ENCODE data around the gene KMT2B. TPM values are rescaled to one million over a fixed set of nuclear protein-coding genes. Genes with fewer than 3 reads are reported as not detected.
A peak's percentile ranks its signal among the peaks of the same experiment; 100 is the strongest.

KMT2B gene
- total and polyA plus RNA-seq, 2 of the 8 experiments (the other 6 are each of a cell fraction or from before 2014, with no cell fraction given), result 26.7 to 38.6 TPM

DNA sequence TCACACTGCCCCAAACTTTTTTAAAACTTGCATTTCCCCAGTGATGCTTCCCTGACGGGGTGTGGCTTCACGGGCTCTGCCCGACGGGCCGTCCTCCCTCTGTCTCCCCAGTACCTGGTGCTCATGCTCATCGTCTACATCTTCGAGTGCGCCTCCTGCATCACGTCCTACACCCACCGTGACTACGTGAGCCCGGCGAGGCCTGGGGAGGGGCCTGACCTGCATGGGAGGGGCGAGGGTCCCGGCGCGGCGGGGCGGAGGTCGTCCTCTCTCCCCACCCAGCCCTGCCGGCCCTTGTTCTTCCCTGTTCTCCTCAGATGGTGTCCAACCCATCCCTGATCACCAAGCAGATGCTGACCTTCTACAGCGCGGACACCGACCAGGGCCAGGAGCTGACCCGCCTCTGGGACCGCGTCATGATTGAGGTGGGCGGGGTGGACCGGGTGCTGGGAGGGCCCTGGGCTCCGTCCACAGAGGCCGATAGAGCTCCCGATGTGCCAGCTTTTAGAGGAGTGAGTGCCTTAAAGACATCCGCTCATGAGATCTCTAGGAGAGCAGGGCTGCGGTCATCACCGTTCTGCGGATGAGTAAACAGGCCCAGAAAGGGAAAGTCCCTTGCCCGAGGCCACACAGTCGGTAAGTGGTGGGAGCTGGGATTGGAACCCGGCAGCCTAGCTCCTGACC, 44.5 kb upstream of the KMT2B start (continued):
- TF ChIP-seq, protein P1, sequence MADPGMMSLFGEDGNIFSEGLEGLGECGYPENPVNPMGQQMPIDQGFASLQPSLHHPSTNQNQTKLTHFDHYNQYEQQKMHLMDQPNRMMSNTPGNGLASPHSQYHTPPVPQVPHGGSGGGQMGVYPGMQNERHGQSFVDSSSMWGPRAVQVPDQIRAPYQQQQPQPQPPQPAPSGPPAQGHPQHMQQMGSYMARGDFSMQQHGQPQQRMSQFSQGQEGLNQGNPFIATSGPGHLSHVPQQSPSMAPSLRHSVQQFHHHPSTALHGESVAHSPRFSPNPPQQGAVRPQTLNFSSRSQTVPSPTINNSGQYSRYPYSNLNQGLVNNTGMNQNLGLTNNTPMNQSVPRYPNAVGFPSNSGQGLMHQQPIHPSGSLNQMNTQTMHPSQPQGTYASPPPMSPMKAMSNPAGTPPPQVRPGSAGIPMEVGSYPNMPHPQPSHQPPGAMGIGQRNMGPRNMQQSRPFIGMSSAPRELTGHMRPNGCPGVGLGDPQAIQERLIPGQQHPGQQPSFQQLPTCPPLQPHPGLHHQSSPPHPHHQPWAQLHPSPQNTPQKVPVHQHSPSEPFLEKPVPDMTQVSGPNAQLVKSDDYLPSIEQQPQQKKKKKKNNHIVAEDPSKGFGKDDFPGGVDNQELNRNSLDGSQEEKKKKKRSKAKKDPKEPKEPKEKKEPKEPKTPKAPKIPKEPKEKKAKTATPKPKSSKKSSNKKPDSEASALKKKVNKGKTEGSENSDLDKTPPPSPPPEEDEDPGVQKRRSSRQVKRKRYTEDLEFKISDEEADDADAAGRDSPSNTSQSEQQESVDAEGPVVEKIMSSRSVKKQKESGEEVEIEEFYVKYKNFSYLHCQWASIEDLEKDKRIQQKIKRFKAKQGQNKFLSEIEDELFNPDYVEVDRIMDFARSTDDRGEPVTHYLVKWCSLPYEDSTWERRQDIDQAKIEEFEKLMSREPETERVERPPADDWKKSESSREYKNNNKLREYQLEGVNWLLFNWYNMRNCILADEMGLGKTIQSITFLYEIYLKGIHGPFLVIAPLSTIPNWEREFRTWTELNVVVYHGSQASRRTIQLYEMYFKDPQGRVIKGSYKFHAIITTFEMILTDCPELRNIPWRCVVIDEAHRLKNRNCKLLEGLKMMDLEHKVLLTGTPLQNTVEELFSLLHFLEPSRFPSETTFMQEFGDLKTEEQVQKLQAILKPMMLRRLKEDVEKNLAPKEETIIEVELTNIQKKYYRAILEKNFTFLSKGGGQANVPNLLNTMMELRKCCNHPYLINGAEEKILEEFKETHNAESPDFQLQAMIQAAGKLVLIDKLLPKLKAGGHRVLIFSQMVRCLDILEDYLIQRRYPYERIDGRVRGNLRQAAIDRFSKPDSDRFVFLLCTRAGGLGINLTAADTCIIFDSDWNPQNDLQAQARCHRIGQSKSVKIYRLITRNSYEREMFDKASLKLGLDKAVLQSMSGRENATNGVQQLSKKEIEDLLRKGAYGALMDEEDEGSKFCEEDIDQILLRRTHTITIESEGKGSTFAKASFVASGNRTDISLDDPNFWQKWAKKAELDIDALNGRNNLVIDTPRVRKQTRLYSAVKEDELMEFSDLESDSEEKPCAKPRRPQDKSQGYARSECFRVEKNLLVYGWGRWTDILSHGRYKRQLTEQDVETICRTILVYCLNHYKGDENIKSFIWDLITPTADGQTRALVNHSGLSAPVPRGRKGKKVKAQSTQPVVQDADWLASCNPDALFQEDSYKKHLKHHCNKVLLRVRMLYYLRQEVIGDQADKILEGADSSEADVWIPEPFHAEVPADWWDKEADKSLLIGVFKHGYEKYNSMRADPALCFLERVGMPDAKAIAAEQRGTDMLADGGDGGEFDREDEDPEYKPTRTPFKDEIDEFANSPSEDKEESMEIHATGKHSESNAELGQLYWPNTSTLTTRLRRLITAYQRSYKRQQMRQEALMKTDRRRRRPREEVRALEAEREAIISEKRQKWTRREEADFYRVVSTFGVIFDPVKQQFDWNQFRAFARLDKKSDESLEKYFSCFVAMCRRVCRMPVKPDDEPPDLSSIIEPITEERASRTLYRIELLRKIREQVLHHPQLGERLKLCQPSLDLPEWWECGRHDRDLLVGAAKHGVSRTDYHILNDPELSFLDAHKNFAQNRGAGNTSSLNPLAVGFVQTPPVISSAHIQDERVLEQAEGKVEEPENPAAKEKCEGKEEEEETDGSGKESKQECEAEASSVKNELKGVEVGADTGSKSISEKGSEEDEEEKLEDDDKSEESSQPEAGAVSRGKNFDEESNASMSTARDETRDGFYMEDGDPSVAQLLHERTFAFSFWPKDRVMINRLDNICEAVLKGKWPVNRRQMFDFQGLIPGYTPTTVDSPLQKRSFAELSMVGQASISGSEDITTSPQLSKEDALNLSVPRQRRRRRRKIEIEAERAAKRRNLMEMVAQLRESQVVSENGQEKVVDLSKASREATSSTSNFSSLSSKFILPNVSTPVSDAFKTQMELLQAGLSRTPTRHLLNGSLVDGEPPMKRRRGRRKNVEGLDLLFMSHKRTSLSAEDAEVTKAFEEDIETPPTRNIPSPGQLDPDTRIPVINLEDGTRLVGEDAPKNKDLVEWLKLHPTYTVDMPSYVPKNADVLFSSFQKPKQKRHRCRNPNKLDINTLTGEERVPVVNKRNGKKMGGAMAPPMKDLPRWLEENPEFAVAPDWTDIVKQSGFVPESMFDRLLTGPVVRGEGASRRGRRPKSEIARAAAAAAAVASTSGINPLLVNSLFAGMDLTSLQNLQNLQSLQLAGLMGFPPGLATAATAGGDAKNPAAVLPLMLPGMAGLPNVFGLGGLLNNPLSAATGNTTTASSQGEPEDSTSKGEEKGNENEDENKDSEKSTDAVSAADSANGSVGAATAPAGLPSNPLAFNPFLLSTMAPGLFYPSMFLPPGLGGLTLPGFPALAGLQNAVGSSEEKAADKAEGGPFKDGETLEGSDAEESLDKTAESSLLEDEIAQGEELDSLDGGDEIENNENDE (IDR thresholded peaks at IDR 0.05; ENCODE audit: insufficient replicate concordance, low read length), result no peak
- TF ChIP-seq CREB1 (IDR thresholded peaks at IDR 0.05) (peak; percentile 70), JUND (IDR thresholded peaks at IDR 0.05; ENCODE audit: low read length) (no peak), SIX5 (IDR thresholded peaks at IDR 0.05; ENCODE audit: low read depth, low read length) (no peak), POLR2A (IDR thresholded peaks at IDR 0.05; ENCODE audit: control extremely low read depth in 1 of 2, low read depth in 2 of 2, low read length in 2 of 2) (no peak; a peak in 1 of 3 replicates), NANOG (IDR thresholded peaks at IDR 0.05; ENCODE audit: insufficient read depth, low read depth, low read length, poor library complexity, severe bottlenecking) (no peak), SIN3A (conservative IDR thresholded peaks at IDR 0.05 in 1 of 2, IDR thresholded peaks at IDR 0.05 in 1 of 2; ENCODE audit: low read depth in 1 of 2, low read length in 2 of 2) (no peak), SAP30 (IDR thresholded peaks at IDR 0.05; ENCODE audit: insufficient read depth, insufficient replicate concordance, low read length) (no peak), RBBP5 (IDR thresholded peaks at IDR 0.05; ENCODE audit: borderline replicate concordance, low read depth, low read length) (no peak)
- TF ChIP-seq, protein P2, sequence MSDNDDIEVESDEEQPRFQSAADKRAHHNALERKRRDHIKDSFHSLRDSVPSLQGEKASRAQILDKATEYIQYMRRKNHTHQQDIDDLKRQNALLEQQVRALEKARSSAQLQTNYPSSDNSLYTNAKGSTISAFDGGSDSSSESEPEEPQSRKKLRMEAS (IDR thresholded peaks at IDR 0.05), result peak; percentile 55; the same call in 1 of the 2 replicates

Measured in H1 (cell line).